Frontal cortex (tissue), 4 donors: ENCODE results near the gene MAP2K3. TPM values are rescaled to one million over a fixed set of nuclear protein-coding genes. Genes with fewer than 3 reads are reported as not detected.

ENCODE experiments used
- DNase-seq, 2 donors: peaks; one replicate each; pipeline ENCODE4 v3.0.0; 2012; ENCODE audit warnings: low spot score in 2 of 2
- FAIRE-seq: peaks from 2 replicates; lab custom pipeline; 2012; peaks lifted over from hg19 to GRCh38; lab: Jason Lieb, UNC
- total RNA-seq: library from RNA; depleted of rRNA; stranded (reverse); fragments of >200 nt; gene quantifications from one replicate; pipeline ENCODE4 v1.2.3, GENCODE V29; 2014
- donor health status: control.
- donor health status: control.
- donor health status: control.

The MAP2K3 gene
- total RNA-seq, 1 donor from 2014 or later: 2.0 TPM

DNA sequence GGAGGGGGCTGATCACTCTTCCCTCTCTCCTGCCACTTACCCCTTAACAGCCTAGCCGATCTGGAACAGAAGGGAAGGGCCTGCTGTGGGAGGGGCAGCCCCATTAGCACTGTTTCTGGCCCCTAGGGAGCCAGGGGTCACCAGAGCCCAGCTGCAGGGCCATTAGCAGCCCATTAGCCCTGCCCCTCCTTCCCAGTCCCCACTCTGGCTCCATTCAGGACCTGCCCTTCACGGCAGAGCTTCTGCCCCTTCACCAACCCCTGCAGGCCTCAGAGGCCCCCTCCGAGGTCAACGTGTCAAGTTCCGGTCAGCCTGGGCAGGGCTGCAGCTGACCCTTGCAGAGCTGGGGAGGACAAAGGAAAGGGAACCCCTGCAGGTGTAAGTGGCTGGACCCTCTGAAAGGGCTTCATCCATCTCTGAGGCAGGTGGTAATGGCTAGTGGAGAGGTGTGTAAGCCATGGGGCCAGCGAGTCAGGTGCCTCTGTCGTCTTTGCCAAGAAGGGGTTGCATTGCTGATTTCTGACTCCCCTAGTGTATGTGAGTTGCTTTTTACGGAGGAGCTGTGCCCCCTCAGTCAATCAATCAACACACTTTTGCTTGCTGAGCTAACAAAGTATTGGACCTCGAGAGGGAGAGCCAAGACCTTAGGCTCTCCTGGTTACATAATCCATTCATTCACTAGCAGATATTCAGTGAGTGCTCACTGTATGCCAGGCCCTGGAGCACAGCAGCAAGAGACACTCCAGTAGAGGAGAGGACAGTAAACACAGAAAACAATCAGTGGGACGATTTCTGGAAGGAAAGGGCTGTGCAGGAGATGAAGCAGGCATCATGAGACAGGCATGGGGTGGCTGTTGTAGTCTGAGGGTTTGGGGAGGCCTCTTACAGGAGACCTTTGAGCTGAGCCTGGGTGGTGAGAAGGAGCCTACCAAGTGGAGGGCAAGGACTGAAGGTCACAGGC is 73.5 kb downstream of the MAP2K3 start:
- FAIRE-seq: no peak
- DNase-seq: no peak

DNA sequence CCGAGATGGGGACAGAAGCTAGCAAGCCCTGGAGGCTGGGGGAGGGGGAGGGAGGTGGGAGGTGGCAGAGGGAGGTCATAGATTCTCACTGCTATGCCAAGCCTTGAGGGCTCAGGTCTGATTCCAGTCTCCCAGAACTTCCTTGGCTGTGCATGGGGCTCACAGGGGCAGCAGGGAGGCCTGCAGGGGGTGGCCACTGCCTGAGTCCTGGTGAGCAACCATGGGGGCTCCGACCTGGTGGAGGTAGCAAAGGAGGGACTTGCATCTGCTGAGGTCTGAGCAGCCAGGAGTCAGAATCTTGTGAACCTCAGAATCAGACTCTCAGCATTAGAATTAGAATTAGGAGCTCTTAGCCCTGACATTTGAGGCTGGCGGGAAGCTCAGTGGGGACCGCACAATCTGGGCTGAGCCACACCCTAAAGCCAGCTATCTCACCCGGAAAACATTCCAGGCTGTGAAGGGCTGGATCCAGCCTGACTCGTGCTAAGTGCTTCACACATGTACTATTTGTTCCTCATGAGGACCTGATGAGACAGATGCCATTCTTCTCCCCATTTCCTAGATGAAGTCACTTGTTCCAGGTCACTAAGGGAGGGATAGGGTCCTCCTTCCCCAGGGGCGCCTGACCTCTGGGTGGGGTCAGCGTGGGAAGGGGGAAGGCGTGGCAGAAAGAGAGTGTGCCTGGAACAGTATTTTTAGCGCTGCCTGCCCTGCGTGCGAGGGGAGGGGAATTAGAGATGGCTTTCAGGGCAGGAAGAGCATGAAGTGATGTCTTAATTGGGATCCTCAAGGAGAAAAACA is 74.4 kb downstream of the MAP2K3 start:
- DNase-seq (no peak), FAIRE-seq (no peak)

DNA sequence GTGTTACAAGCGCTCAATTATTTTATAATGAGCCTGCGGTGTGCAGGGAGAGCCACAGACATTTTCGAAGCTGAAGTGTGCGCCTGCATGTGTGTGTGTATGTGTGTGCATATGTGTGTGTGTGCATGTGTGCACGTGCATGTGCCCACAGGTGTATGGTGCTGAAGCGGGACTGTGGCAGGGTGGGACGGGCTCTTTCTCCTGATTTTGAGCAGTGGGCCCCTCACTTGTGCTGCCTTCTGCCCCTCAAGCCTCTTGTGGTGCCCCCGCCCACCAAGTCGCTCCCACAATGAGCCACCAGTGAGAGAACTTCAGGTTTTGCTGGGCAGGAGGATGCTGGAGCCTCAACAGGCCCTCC is 75.0 kb downstream of the MAP2K3 start:
- no peak for FAIRE-seq

DNA sequence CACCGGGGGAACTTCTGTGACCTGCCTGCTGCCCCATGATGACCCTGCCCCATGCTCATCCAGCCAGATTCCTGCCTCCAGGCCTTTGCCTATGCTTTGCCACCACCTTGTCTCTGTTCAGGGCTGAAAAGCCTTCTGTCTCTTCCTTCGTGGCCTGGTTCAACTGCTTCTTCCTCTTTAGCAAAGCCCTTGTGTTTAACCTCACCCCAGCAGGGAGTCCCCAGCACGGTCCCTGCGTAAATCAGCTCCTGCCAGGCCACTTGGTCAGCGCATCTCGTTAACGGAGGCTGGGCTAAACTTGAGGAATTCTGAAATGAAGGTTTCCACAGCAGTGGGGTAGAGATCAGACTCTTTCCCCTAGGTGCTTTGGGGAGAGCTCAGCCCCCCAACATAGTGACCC is 75.5 kb downstream of the MAP2K3 start:
- no peak for DNase-seq
- FAIRE-seq: no peak

More for the DNA sequence above, 75.0 kb downstream of the MAP2K3 start:
- no peak for DNase-seq

DNA sequence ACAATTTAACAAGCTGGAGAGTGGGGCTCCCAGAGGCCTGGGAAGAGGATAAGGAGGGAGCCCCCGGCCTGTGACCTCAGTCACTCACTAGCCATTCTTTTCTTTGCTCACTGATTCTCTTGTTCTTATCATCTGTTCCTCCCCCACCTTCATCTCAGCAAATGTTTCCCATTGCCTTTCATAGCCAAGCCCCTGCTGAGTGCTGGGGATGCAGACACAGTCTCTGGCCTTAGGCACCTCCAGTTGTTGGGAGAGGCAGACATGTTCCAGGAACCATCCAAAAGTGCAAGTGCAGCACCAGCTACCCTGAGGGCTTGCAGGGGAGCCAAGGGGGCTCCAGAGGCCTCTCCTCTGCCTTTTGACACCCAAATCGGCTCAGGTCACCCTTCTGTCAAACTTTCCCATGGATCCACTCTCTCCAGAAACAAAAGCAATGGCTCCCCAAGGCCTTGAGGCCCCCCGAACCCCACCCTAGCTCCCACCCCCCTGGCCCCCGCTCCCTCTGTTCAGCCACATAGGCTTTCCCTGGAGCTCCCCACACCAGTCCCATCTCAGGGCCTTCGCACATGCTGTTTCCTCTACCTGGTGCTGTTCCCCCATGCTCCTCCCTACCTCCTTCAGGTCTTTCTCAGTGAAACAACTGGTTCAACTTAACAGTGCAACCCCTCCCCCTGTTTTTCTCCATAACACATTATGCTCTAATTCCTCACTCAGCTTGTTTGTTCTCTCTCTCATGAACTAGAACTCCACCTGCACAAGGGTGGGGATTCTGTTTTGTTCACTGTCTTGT is 76.7 kb downstream of the MAP2K3 start:
- no peak for FAIRE-seq
- DNase-seq: no peak

DNA sequence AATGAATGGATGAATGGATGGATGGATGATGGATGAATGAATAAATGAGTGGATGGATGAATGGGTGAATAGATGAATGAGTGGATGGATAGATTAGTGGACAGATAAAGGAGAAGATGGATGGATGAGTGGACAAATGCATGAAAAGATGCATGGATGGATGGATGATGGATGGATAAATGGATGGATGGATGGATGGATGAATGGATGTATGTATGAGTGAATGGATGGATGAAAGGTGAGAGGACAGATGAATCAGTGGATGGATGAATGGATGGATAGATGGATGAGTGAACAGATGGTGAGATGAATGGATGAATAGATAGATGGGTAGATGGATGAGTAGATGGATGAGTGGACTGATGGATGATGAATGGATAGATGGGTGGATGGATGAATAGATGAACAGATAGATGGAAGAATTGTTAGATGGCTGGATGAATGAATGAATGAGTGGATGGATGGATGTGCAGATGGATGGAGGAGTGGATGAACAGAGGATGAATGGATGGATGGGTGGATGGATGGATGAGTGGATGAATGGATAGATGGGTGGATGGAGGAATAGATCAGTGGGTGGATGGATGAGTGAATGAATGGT is 77.9 kb downstream of the MAP2K3 start:
- DNase-seq: no peak
- no peak for FAIRE-seq

DNA sequence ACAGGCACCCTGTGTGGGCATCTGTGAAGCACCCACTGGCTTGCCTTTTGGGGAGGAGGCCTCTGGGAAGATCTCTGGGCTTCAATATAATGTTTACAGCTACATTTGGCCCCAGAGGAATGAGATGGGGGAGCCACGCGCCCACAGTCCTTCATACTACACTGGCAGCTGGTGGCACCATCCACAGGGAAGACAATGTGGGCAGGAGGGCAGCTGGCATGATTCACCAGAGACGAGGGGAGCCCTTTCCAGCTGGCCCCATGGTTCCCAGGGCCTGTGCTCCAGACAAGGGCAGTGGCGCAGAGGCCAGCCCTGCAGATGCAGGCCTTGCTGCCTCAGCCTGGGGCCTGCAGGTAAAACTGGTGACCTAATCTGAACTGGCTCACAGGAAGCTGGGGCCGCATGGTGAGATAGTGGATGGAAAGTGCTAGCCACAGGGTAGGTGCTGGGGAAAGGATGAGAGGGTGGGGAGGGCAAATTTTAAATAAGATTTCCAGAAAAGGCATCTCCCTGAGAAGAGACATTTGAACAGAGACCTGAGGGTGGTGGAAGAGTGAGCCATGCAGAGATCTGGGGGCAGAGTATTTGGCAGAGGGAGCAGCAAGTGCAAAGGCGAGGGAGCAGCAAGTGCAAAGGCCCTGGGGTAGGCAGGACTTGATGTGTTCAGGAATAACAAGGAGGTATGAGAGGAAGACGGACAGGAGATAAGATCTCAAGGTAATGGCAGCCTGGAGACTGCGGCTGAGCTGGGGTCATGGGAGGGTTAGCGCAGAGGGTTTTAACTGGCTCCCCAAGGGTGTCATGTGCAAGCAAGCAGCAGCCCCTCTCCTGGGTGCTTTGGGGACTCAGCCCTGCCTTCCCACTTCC is 79.5 kb downstream of the MAP2K3 start:
- FAIRE-seq: no peak
- no peak for DNase-seq

Other genes starting within 250 kb of the MAP2K3 start
- 378 TPM for gene USP22, start 241.7 kb upstream of the MAP2K3 start, total RNA-seq
- 11.4 TPM for gene DHRS7B, start 157.7 kb upstream of the MAP2K3 start, total RNA-seq
- 11.0 TPM for gene TMEM11, start 70.5 kb upstream of the MAP2K3 start, total RNA-seq
- 1.6 TPM for gene NATD1, start 31.3 kb upstream of the MAP2K3 start, total RNA-seq
- gene KCNJ12, start 91.6 kb downstream of the MAP2K3 start, total RNA-seq: 0.82 TPM